Frontal cortex (tissue), 4 donors: ENCODE measurements around the gene CTNNAL1. TPM values are rescaled to one million over a fixed set of nuclear protein-coding genes. Genes with fewer than 3 reads are reported as not detected.
"Not testable (repeated sequence)": the region's sequence is repeated elsewhere in the genome, so short reads cannot be mapped to it uniquely, and the experiment has no call there.

Source experiments
- DNase-seq, 2 donors: peaks; one replicate each; pipeline ENCODE4 v3.0.0; 2012; ENCODE audit warnings: low spot score in 2 of 2
- FAIRE-seq: peaks from 2 replicates; lab custom pipeline; 2012; peaks lifted over from hg19 to GRCh38; lab: Jason Lieb, UNC
- total RNA-seq: library from RNA; depleted of rRNA; stranded (reverse); fragments of >200 nt; gene quantifications from one replicate; pipeline ENCODE4 v1.2.3, GENCODE V29; 2014
- donor health status: control.
- donor health status: control.
- donor health status: control.

Gene CTNNAL1
- 7.3 TPM for total RNA-seq

GRCh38 chr9:109012876-109013678 is at the start of gene CTNNAL1:
TSS of gene CTNNAL1 (minus strand) at chr9:109013499. CDS start at chr9:109013442, 57 bp downstream.
- FAIRE-seq (no peak), DNase-seq (peak; percentile 90 to 93)

GRCh38 chr9:109062543-109062942 is 49.2 kb upstream of the CTNNAL1 start:
- FAIRE-seq, result no peak

GRCh38 chr9:109060191-109060590 is 46.9 kb upstream of the CTNNAL1 start:
- DNase-seq (no peak), FAIRE-seq (no peak)

More at GRCh38 chr9:109062543-109062942, 49.2 kb upstream of the CTNNAL1 start:
- DNase-seq, result no peak

GRCh38 chr9:109053121-109053520 is 39.8 kb upstream of the CTNNAL1 start:
- FAIRE-seq, result not testable (repeated sequence)

GRCh38 chr9:109052416-109052815 is 39.1 kb upstream of the CTNNAL1 start:
- DNase-seq (no peak), FAIRE-seq (no peak)

More at GRCh38 chr9:109053121-109053520, 39.8 kb upstream of the CTNNAL1 start:
- not testable (repeated sequence) for DNase-seq

GRCh38 chr9:109051733-109052132 is 38.4 kb upstream of the CTNNAL1 start:
- DNase-seq (no peak), FAIRE-seq (no peak)

GRCh38 chr9:109050444-109050843 is 37.1 kb upstream of the CTNNAL1 start:
- DNase-seq (no peak), FAIRE-seq (no peak)

- FAIRE-seq (no peak), DNase-seq (no peak)
Observed at GRCh38 chr9:109048822-109049221, 35.5 kb upstream of the CTNNAL1 start.

- DNase-seq (no peak), FAIRE-seq (no peak)
Observed at GRCh38 chr9:109047259-109047658, 34.0 kb upstream of the CTNNAL1 start.

- no peak for FAIRE-seq
- no peak for DNase-seq
Observed at GRCh38 chr9:109046346-109046745, 33.0 kb upstream of the CTNNAL1 start.

GRCh38 chr9:109043578-109043977 is 30.3 kb upstream of the CTNNAL1 start:
- no peak for FAIRE-seq

GRCh38 chr9:109040571-109040970 is 27.3 kb upstream of the CTNNAL1 start:
- no peak for DNase-seq
- FAIRE-seq, result no peak

More at GRCh38 chr9:109043578-109043977, 30.3 kb upstream of the CTNNAL1 start:
- DNase-seq, result no peak

GRCh38 chr9:109039539-109039938 is 26.2 kb upstream of the CTNNAL1 start:
- no peak for FAIRE-seq
- DNase-seq, result no peak

GRCh38 chr9:109037946-109038715 is 24.8 kb upstream of the CTNNAL1 start:
- FAIRE-seq (no peak), DNase-seq (no peak)

- FAIRE-seq, result no peak
- no peak for DNase-seq
Observed at GRCh38 chr9:109036744-109037680, 23.7 kb upstream of the CTNNAL1 start.

GRCh38 chr9:109035684-109036423 is 22.6 kb upstream of the CTNNAL1 start:
- DNase-seq, result no peak

GRCh38 chr9:109033941-109034700 is 20.8 kb upstream of the CTNNAL1 start:
- no peak for DNase-seq
- no peak for FAIRE-seq

More at GRCh38 chr9:109035684-109036423, 22.6 kb upstream of the CTNNAL1 start:
- no peak for FAIRE-seq

GRCh38 chr9:109031241-109031640 is 17.9 kb upstream of the CTNNAL1 start:
- no peak for FAIRE-seq
- DNase-seq, result no peak
